ENCODE data around the gene LGALS9C. TPM values are rescaled to one million over a fixed set of nuclear protein-coding genes. Genes with fewer than 3 reads are reported as not detected.
"Not testable (repeated sequence)": the region's sequence is repeated elsewhere in the genome, so short reads cannot be mapped to it uniquely, and the experiment has no call there.

The LGALS9C gene
- total and polyA plus RNA-seq, 7 donors = 0.04 to 1.0 TPM; not detected in 5

- 19 to 23% (median 22%) methylated on average over 8 of the region's 8 CpGs for WGBS, 3 donors
- DNase-seq; H3K9me3 ChIP-seq; H3K27me3 ChIP-seq (ENCODE audit: insufficient read depth in 3 of 3, low read length in 2 of 3); H3K4me1 ChIP-seq; H3K27ac ChIP-seq; H3K36me3 ChIP-seq (ENCODE audit: insufficient read depth in 1 of 2, low read depth in 1 of 2); intact Hi-C loops (cut with DNase I); ATAC-seq; H3K4me3 ChIP-seq: not testable (repeated sequence)
These were observed 17.6 kb upstream of the LGALS9C start for GRCh38 chr17:18459035-18459434.

- DNase-seq; H3K9me3 ChIP-seq; ATAC-seq; H3K4me3 ChIP-seq; H3K27me3 ChIP-seq (ENCODE audit: insufficient read depth in 3 of 3, low read length in 2 of 3); intact Hi-C loops (cut with DNase I); H3K4me1 ChIP-seq; H3K27ac ChIP-seq; H3K36me3 ChIP-seq (ENCODE audit: insufficient read depth in 1 of 2, low read depth in 1 of 2): not testable (repeated sequence)
- 79 to 82% (median 81%) methylated on average over 9 of the region's 11 CpGs for WGBS, 3 donors
These were observed 12.6 kb upstream of the LGALS9C start for GRCh38 chr17:18463831-18464502.

- H3K4me3 ChIP-seq; ATAC-seq; H3K4me1 ChIP-seq; intact Hi-C loops (cut with DNase I); H3K9me3 ChIP-seq; H3K27me3 ChIP-seq (ENCODE audit: insufficient read depth in 3 of 3, low read length in 2 of 3); DNase-seq; H3K36me3 ChIP-seq (ENCODE audit: insufficient read depth in 1 of 2, low read depth in 1 of 2); H3K27ac ChIP-seq: not testable (repeated sequence)
- WGBS, 3 donors = 53 to 62% (median 57%) methylated on average over 4 to 5 of the region's 6 CpGs
These were observed 10.2 kb upstream of the LGALS9C start for GRCh38 chr17:18466250-18466983.

- H3K27ac ChIP-seq; H3K4me3 ChIP-seq; DNase-seq; H3K36me3 ChIP-seq (ENCODE audit: insufficient read depth in 1 of 2, low read depth in 1 of 2); H3K9me3 ChIP-seq; H3K4me1 ChIP-seq; H3K27me3 ChIP-seq (ENCODE audit: insufficient read depth in 3 of 3, low read length in 2 of 3); ATAC-seq; intact Hi-C loops (cut with DNase I): not testable (repeated sequence)
- WGBS, 3 donors = 86 to 92% (median 88%) methylated on average over 5 of the region's 5 CpGs
These were observed 9.6 kb upstream of the LGALS9C start for GRCh38 chr17:18467001-18467400.

- H3K4me1 ChIP-seq; H3K27me3 ChIP-seq (ENCODE audit: insufficient read depth in 3 of 3, low read length in 2 of 3); DNase-seq; H3K36me3 ChIP-seq (ENCODE audit: insufficient read depth in 1 of 2, low read depth in 1 of 2); H3K27ac ChIP-seq; H3K4me3 ChIP-seq; H3K9me3 ChIP-seq; intact Hi-C loops (cut with DNase I); ATAC-seq: not testable (repeated sequence)
- 76 to 84% (median 80%) methylated on average over 5 to 9 of the region's 10 CpGs for WGBS, 3 donors
These were observed 8.0 kb upstream of the LGALS9C start for GRCh38 chr17:18468472-18469171.

- ATAC-seq; H3K4me3 ChIP-seq; H3K9me3 ChIP-seq; H3K27ac ChIP-seq; H3K4me1 ChIP-seq; H3K27me3 ChIP-seq (ENCODE audit: insufficient read depth in 3 of 3, low read length in 2 of 3); intact Hi-C loops (cut with DNase I); H3K36me3 ChIP-seq (ENCODE audit: insufficient read depth in 1 of 2, low read depth in 1 of 2); DNase-seq: not testable (repeated sequence)
- WGBS, 3 donors = 64 to 85% (median 79%) methylated on average over 1 to 2 of the region's 2 CpGs
These were observed 6.8 kb upstream of the LGALS9C start for GRCh38 chr17:18469837-18470236.

GRCh38 chr17:18470345-18470930, 6.2 kb upstream of the LGALS9C start:
- H3K4me3 ChIP-seq; H3K27ac ChIP-seq; H3K27me3 ChIP-seq (ENCODE audit: insufficient read depth in 3 of 3, low read length in 2 of 3); H3K9me3 ChIP-seq; H3K36me3 ChIP-seq (ENCODE audit: insufficient read depth in 1 of 2, low read depth in 1 of 2); ATAC-seq; intact Hi-C loops (cut with DNase I); H3K4me1 ChIP-seq; DNase-seq: not testable (repeated sequence)
- 73 to 76% (median 75%) methylated on average over 4 to 7 of the region's 11 CpGs for WGBS, 3 donors

- 63 to 88% (median 71%) methylated on average over 1 to 3 of the region's 4 CpGs for WGBS, 3 donors
These were observed 2.6 kb upstream of the LGALS9C start for GRCh38 chr17:18473967-18474366.

GRCh38 chr17:18474754-18475153, 1.8 kb upstream of the LGALS9C start:
- 51 to 65% (median 57%) methylated on average over 2 to 7 of the region's 7 CpGs for WGBS, 3 donors
- H3K9me3 ChIP-seq; DNase-seq; H3K27ac ChIP-seq; H3K4me3 ChIP-seq; ATAC-seq; intact Hi-C loops (cut with DNase I); H3K36me3 ChIP-seq (ENCODE audit: insufficient read depth in 1 of 2, low read depth in 1 of 2); H3K27me3 ChIP-seq (ENCODE audit: insufficient read depth in 3 of 3, low read length in 2 of 3); H3K4me1 ChIP-seq: not testable (repeated sequence)

More at GRCh38 chr17:18473967-18474366, 2.6 kb upstream of the LGALS9C start:
- ATAC-seq; H3K36me3 ChIP-seq (ENCODE audit: insufficient read depth in 1 of 2, low read depth in 1 of 2); DNase-seq; H3K4me1 ChIP-seq; H3K27me3 ChIP-seq (ENCODE audit: insufficient read depth in 3 of 3, low read length in 2 of 3); H3K9me3 ChIP-seq; intact Hi-C loops (cut with DNase I); H3K27ac ChIP-seq; H3K4me3 ChIP-seq: not testable (repeated sequence)

GRCh38 chr17:18477367-18477766, 778 bp downstream of the LGALS9C start:
- H3K27me3 ChIP-seq (ENCODE audit: insufficient read depth in 3 of 3, low read length in 2 of 3); H3K9me3 ChIP-seq; H3K4me3 ChIP-seq; H3K4me1 ChIP-seq; ATAC-seq; H3K27ac ChIP-seq; DNase-seq; intact Hi-C loops (cut with DNase I); H3K36me3 ChIP-seq (ENCODE audit: insufficient read depth in 1 of 2, low read depth in 1 of 2): not testable (repeated sequence)
- WGBS, 3 donors = 81 to 94% (median 94%) methylated on average over 2 to 3 of the region's 5 CpGs

- H3K4me3 ChIP-seq; intact Hi-C loops (cut with DNase I); H3K36me3 ChIP-seq (ENCODE audit: insufficient read depth in 1 of 2, low read depth in 1 of 2); H3K27me3 ChIP-seq (ENCODE audit: insufficient read depth in 3 of 3, low read length in 2 of 3); H3K4me1 ChIP-seq; H3K27ac ChIP-seq; H3K9me3 ChIP-seq: not testable (repeated sequence)
- 20 to 25% (median 22%) methylated on average over 6 to 7 of the region's 12 CpGs for WGBS, 3 donors
- peak in 1 of 2 donors; percentile 57 for DNase-seq
- peak; percentile 44 to 79 (median 72) for ATAC-seq
These were observed 1.8 kb downstream of the LGALS9C start for GRCh38 chr17:18478362-18478761.

Data from psoas muscle (tissue), 8 donors.